Epithelial cell of esophagus (primary cell): ENCODE results near the gene AKAP7.
"Not testable (repeated sequence)": the region's sequence is repeated elsewhere in the genome, so short reads cannot be mapped to it uniquely, and the experiment has no call there.

Experiments
- DNase-seq: peaks from one replicate; pipeline ENCODE4 v3.0.0; 2010; ENCODE audit warnings: low read depth
- H3K4me3 ChIP-seq: 2 replicates; pipeline ENCODE4 v1.5.1; 2011; ENCODE audit warnings: mild to moderate bottlenecking, low read length, control low read depth
- TF ChIP-seq, protein P1 (sequence below): IDR thresholded peaks from 2 replicates; pipeline ENCODE4 v1.5.1; 2011; ENCODE audit warnings: low read depth, mild to moderate bottlenecking, low read length, control low read depth, inconsistent platforms; ENCODE audit not compliant: insufficient read depth; ENCODE audit errors: missing control alignments

Gene AKAP7

DNA sequence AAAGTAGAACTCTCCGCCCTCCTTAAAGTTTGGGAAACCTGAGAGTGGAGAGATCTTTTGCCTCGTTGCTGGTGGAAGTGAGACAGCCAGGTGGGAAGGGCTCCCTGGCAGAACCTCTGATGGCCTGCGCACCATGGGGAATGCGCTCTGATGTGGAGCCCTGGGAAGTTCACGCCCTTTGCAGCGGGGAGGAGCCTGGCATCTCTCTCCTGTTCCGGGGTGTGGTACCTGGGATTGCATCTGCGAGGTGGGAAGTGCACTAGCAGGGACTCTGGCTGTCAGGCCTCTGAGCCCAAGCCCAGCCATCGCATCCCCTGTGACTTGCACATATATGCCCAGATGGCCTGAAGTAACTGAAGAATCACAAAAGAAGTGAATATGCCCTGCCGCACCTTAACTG is 159.8 kb downstream of the AKAP7 start:
- DNase-seq: no peak
- H3K4me3 ChIP-seq: no peak overlapping the region
- TF ChIP-seq, protein P1, sequence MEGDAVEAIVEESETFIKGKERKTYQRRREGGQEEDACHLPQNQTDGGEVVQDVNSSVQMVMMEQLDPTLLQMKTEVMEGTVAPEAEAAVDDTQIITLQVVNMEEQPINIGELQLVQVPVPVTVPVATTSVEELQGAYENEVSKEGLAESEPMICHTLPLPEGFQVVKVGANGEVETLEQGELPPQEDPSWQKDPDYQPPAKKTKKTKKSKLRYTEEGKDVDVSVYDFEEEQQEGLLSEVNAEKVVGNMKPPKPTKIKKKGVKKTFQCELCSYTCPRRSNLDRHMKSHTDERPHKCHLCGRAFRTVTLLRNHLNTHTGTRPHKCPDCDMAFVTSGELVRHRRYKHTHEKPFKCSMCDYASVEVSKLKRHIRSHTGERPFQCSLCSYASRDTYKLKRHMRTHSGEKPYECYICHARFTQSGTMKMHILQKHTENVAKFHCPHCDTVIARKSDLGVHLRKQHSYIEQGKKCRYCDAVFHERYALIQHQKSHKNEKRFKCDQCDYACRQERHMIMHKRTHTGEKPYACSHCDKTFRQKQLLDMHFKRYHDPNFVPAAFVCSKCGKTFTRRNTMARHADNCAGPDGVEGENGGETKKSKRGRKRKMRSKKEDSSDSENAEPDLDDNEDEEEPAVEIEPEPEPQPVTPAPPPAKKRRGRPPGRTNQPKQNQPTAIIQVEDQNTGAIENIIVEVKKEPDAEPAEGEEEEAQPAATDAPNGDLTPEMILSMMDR: no peak

DNA sequence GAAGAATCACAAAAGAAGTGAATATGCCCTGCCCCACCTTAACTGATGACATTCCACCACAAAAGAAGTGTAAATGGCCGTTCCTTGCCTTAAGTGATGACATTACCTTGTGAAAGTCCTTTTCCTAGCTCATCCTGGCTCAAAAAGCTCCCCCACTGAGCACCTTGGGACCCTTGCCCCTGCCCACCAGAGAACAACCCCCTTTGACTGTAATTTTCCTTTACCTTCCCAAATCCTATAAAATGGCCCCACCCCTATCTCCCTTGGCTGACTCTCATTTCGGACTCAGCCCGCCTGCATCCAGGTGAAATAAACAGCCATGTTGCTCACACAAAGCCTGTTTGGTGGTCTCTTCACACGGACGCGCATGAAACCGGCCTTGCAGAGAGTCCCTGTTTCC is 165.6 kb downstream of the AKAP7 start:
- not testable (repeated sequence) for H3K4me3 ChIP-seq, DNase-seq

DNA sequence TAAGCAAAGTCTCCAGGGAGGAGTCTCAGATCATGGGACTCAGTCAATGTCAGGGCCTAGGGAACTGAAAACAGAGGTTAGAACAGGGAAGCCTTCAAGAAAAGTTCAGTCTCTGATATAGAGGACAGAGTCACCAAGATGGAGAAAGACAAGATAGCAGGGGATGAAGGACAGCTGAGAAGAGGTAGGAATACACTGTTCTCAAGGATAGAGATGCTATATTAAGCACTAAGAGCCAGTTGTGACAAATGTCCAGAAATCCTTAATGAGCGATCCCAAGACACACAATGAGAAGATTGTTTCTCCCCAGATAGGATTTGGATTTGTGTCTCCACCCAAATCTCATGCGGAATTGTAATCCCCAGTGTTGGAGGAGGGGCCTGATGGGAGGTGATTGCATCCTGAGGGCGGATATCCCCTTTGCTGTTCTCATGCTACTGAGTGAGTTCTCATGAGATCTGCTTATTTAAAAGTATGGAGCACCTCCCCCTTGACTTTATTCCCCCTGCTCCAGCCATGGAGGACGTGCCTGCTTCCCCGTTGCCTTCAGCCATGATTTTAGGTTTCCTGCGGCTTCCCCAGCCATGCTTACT is 168.2 kb downstream of the AKAP7 start:
- H3K4me3 ChIP-seq: no peak overlapping the region
- no peak for DNase-seq
- TF ChIP-seq, protein P1: no peak

DNA sequence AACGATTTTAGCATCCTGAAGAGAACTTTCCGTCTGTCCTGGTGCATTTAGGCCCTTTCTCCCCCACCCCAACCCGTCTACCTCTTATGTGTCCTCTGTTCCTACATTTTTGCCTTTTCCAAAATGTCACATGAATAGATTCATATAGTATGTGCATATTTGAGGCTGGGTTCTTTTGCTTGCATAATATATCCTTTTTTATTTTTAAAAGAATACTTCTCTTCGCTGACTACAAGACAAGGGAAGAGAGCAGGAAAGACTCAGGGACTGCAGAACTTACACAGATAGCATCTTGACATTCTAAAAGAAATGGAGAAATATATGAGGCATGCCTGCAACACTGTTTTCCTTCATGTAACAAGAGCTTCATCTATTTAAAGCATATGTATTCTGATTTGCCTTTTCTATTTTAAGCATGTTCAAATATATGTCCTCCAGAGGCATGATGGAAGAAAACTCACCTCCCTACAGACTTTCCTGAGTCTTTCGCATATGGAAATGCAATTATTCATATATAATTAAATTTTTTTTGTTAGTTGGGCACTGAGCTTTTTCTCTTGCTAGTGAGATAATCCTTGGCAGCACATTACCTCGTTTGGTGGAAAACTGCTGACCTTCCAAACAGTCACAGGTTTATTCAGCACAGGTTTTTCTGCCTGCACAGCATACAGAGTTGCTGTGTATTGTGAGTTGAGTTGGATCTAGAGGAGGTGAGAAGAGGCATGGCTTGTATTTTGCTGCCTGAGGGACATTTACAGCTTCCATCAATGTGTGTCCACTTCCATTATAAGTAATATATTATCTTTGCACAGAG is 170.0 kb downstream of the AKAP7 start:
- no peak for DNase-seq
- no peak overlapping the region for H3K4me3 ChIP-seq
- TF ChIP-seq, protein P1: no peak

DNA sequence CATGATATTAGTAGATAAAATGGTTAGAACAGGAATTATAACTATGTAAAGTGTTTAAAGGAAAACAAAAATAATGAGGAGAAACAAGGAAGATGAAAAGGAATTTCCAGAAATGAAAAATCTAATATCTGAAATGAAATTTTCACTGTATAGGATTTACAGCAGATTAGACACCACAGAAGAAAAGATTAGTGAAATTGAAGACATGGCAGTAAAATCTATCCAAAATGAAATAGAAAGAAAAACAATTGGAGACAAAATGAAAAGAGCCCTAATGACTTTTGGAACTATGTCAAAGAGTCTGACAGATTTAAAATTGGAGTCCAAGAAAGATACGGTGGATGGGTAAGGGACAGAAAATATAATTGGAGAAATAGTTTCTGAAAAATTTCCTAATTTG is 174.2 kb downstream of the AKAP7 start:
- TF ChIP-seq, protein P1: no peak
- no peak for DNase-seq
- H3K4me3 ChIP-seq: no peak overlapping the region

DNA sequence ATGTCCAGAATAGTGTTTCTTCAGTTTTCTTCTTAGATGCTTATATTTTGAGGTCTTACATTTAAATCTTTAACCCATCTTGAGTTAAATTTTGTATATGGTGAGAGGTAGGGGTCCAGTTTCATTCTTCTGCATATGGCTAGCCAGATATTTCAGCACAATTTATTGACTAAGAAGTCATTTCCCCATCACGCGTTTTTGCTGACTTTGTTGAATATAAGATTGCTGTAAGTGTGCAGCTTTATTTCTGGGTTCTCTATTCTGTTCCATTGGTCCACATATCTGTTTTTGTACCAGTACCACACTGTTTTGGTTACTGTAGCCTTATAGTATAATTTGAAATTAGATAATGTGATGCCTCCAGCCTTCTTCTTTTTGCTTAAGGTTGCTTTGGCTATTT is 179.6 kb downstream of the AKAP7 start:
- TF ChIP-seq, protein P1: no peak
- H3K4me3 ChIP-seq: no peak overlapping the region
- no peak for DNase-seq

DNA sequence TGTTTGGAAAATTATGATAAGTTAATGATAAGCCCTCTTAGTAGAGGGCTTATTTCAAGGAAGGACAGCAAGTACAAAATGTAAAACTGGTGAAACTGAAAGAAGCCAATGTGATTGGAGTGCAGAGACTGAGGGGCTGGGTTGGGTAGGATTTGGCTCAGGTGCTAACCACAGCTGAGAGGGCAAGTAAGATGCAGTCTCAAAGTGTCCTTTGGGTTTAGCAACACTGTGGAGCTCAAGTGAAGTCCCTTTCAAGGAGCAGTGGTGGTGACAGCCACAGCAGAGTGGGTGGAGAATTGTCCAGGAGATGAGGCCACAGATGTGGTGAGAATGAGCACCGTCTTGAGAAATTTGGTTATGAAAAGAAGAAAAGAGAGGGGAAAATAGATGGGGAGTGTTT is 181.4 kb downstream of the AKAP7 start:
- no peak for DNase-seq
- TF ChIP-seq, protein P1: no peak
- H3K4me3 ChIP-seq: no peak overlapping the region
